ENCODE data around the gene CPN1.
"Not testable (repeated sequence)": the region's sequence is repeated elsewhere in the genome, so short reads cannot be mapped to it uniquely, and the experiment has no call there.

Gene CPN1

GRCh38 chr10:100101192-100102076, 19.8 kb upstream of the CPN1 start:
- H3K27ac Mint-ChIP-seq = no peak overlapping the region

GRCh38 chr10:100100651-100101184, 19.0 kb upstream of the CPN1 start:
- Mint-ChIP-seq H3K27ac (no peak overlapping the region), H3K9me3 (no peaks in the 10 kb centered on the region), H3K4me3 (no peak overlapping the region), H3K36me3 (ENCODE audit: low read depth) (no peaks in the 10 kb centered on the region), H3K4me1 (ENCODE audit: low read depth) (no peaks in the 10 kb centered on the region), H3K27me3 (ENCODE audit: low read depth) (peaks cover 24% of the 10 kb centered on the region)

More at GRCh38 chr10:100101192-100102076, 19.8 kb upstream of the CPN1 start:
- Mint-ChIP-seq H3K27me3 (ENCODE audit: low read depth) (peaks cover 24% of the 10 kb centered on the region), H3K4me3 (no peak overlapping the region), H3K36me3 (ENCODE audit: low read depth) (no peaks in the 10 kb centered on the region), H3K4me1 (ENCODE audit: low read depth) (no peaks in the 10 kb centered on the region), H3K9me3 (no peaks in the 10 kb centered on the region)

GRCh38 chr10:100089241-100089640, 7.6 kb upstream of the CPN1 start:
- H3K36me3 Mint-ChIP-seq (ENCODE audit: low read depth) = no peaks in the 10 kb centered on the region
- no peaks in the 10 kb centered on the region for H3K4me1 Mint-ChIP-seq (ENCODE audit: low read depth)
- H3K27me3 Mint-ChIP-seq (ENCODE audit: low read depth) = peaks cover 33% of the 10 kb centered on the region
- no peak overlapping the region for H3K27ac Mint-ChIP-seq
- H3K9me3 Mint-ChIP-seq = no peaks in the 10 kb centered on the region
- H3K4me3 Mint-ChIP-seq = no peak overlapping the region

- not testable (repeated sequence) for H3K27ac Mint-ChIP-seq; H3K4me3 Mint-ChIP-seq; H3K36me3 Mint-ChIP-seq (ENCODE audit: low read depth); H3K9me3 Mint-ChIP-seq; H3K4me1 Mint-ChIP-seq (ENCODE audit: low read depth)
- H3K27me3 Mint-ChIP-seq (ENCODE audit: low read depth) = peaks cover 41% of the 10 kb centered on the region
Measured at GRCh38 chr10:100086708-100087107, 5.0 kb upstream of the CPN1 start.

GRCh38 chr10:100085596-100085995, 3.9 kb upstream of the CPN1 start:
- peaks cover 38% of the 10 kb centered on the region for H3K27me3 Mint-ChIP-seq (ENCODE audit: low read depth)
- H3K9me3 Mint-ChIP-seq = no peaks in the 10 kb centered on the region
- H3K4me1 Mint-ChIP-seq (ENCODE audit: low read depth) = no peaks in the 10 kb centered on the region
- no peaks in the 10 kb centered on the region for H3K36me3 Mint-ChIP-seq (ENCODE audit: low read depth)
- H3K27ac Mint-ChIP-seq = no peak overlapping the region
- H3K4me3 Mint-ChIP-seq = no peak overlapping the region

GRCh38 chr10:100083623-100084022, 2.0 kb upstream of the CPN1 start:
- H3K27ac Mint-ChIP-seq = no peak overlapping the region
- H3K36me3 Mint-ChIP-seq (ENCODE audit: low read depth) = no peaks in the 10 kb centered on the region
- H3K27me3 Mint-ChIP-seq (ENCODE audit: low read depth) = peaks cover 41% of the 10 kb centered on the region
- no peaks in the 10 kb centered on the region for H3K9me3 Mint-ChIP-seq
- H3K4me3 Mint-ChIP-seq = no peak overlapping the region
- H3K4me1 Mint-ChIP-seq (ENCODE audit: low read depth) = no peaks in the 10 kb centered on the region

GRCh38 chr10:100082276-100082675, 607 bp upstream of the CPN1 start:
- H3K27ac Mint-ChIP-seq; H3K36me3 Mint-ChIP-seq (ENCODE audit: low read depth); H3K4me1 Mint-ChIP-seq (ENCODE audit: low read depth); H3K9me3 Mint-ChIP-seq; H3K4me3 Mint-ChIP-seq: not testable (repeated sequence)
- H3K27me3 Mint-ChIP-seq (ENCODE audit: low read depth) = peaks cover 30% of the 10 kb centered on the region

- H3K27me3 Mint-ChIP-seq (ENCODE audit: low read depth) = peaks cover 14% of the 10 kb centered on the region
Measured at GRCh38 chr10:100076750-100077149, 4.9 kb downstream of the CPN1 start.

GRCh38 chr10:100075426-100076220, 6.0 kb downstream of the CPN1 start:
- Mint-ChIP-seq H3K4me1 (ENCODE audit: low read depth) (no peaks in the 10 kb centered on the region), H3K27ac (no peak overlapping the region), H3K9me3 (no peaks in the 10 kb centered on the region), H3K27me3 (ENCODE audit: low read depth) (peaks cover 19% of the 10 kb centered on the region), H3K4me3 (no peak overlapping the region), H3K36me3 (ENCODE audit: low read depth) (no peaks in the 10 kb centered on the region)

More at GRCh38 chr10:100076750-100077149, 4.9 kb downstream of the CPN1 start:
- Mint-ChIP-seq H3K9me3 (no peaks in the 10 kb centered on the region), H3K36me3 (ENCODE audit: low read depth) (no peaks in the 10 kb centered on the region), H3K4me1 (ENCODE audit: low read depth) (no peaks in the 10 kb centered on the region), H3K4me3 (no peak overlapping the region), H3K27ac (no peak overlapping the region)

- no peaks in the 10 kb centered on the region for H3K36me3 Mint-ChIP-seq (ENCODE audit: low read depth)
- no peak overlapping the region for H3K4me3 Mint-ChIP-seq
- H3K27me3 Mint-ChIP-seq (ENCODE audit: low read depth) = peaks cover 8% of the 10 kb centered on the region
- H3K27ac Mint-ChIP-seq = no peak overlapping the region
- no peaks in the 10 kb centered on the region for H3K4me1 Mint-ChIP-seq (ENCODE audit: low read depth)
- H3K9me3 Mint-ChIP-seq = no peaks in the 10 kb centered on the region
Measured at GRCh38 chr10:100072514-100072913, 9.2 kb downstream of the CPN1 start.

GRCh38 chr10:100071529-100071928, 10.1 kb downstream of the CPN1 start:
- Mint-ChIP-seq H3K4me3 (no peak overlapping the region), H3K27ac (no peak overlapping the region), H3K27me3 (ENCODE audit: low read depth) (peaks cover 8% of the 10 kb centered on the region), H3K4me1 (ENCODE audit: low read depth) (no peaks in the 10 kb centered on the region), H3K36me3 (ENCODE audit: low read depth) (no peaks in the 10 kb centered on the region), H3K9me3 (no peaks in the 10 kb centered on the region)

- Mint-ChIP-seq H3K36me3 (ENCODE audit: low read depth) (no peaks in the 10 kb centered on the region), H3K27me3 (ENCODE audit: low read depth) (peaks cover 19% of the 10 kb centered on the region), H3K4me3 (no peak overlapping the region), H3K9me3 (no peaks in the 10 kb centered on the region), H3K4me1 (ENCODE audit: low read depth) (no peaks in the 10 kb centered on the region), H3K27ac (no peak overlapping the region)
Measured at GRCh38 chr10:100067466-100067865, 14.2 kb downstream of the CPN1 start.

- Mint-ChIP-seq H3K27me3 (ENCODE audit: low read depth) (peaks cover 14% of the 10 kb centered on the region), H3K4me1 (ENCODE audit: low read depth) (no peaks in the 10 kb centered on the region), H3K9me3 (no peaks in the 10 kb centered on the region), H3K36me3 (ENCODE audit: low read depth) (no peaks in the 10 kb centered on the region), H3K27ac (no peak overlapping the region), H3K4me3 (no peak overlapping the region)
Measured at GRCh38 chr10:100065084-100065660, 16.5 kb downstream of the CPN1 start.

- Mint-ChIP-seq H3K27ac (no peak overlapping the region), H3K36me3 (ENCODE audit: low read depth) (no peaks in the 10 kb centered on the region), H3K27me3 (ENCODE audit: low read depth) (peaks cover 24% of the 10 kb centered on the region), H3K4me3 (no peak overlapping the region), H3K4me1 (ENCODE audit: low read depth) (no peaks in the 10 kb centered on the region), H3K9me3 (no peaks in the 10 kb centered on the region)
Measured at GRCh38 chr10:100061401-100061800, 20.3 kb downstream of the CPN1 start.
